Fibroblast of lung (primary cell): ENCODE measurements around the gene SEMA7A. TPM values are rescaled to one million over a fixed set of nuclear protein-coding genes. Genes with fewer than 3 reads are reported as not detected.
A peak's percentile ranks its signal among the peaks of the same experiment; 100 is the strongest.

Experiments
- DNase-seq, 2 donors: peaks; one replicate each; pipeline versions ENCODE4 v3.0.0 to v3.0.0-alpha.2; 2010; ENCODE audit warnings: low read depth in 2 of 2
- H2AFZ ChIP-seq: 2 replicates; pipeline ENCODE4 v1.5.1; 2012; ENCODE audit warnings: low read length, control low read depth, inconsistent platforms
- H3K27ac ChIP-seq: 2 replicates; pipeline ENCODE4 v1.5.1; 2011; ENCODE audit warnings: low read length, control low read depth; ENCODE audit not compliant: insufficient read depth
- H3K27me3 ChIP-seq: 2 replicates; pipeline ENCODE4 v1.5.1; 2011; ENCODE audit warnings: mild to moderate bottlenecking, low read length; ENCODE audit not compliant: control insufficient read depth, insufficient read depth
- H3K36me3 ChIP-seq: 2 replicates; pipeline ENCODE4 v1.5.1; 2011; ENCODE audit warnings: low read length; ENCODE audit not compliant: control insufficient read depth, insufficient read depth
- H3K4me1 ChIP-seq: 2 replicates; pipeline ENCODE4 v1.5.1; 2011; ENCODE audit warnings: low read length; ENCODE audit not compliant: control insufficient read depth, insufficient read depth; ENCODE audit errors: extremely low read depth
- H3K4me2 ChIP-seq: 2 replicates; pipeline ENCODE4 v1.5.1; 2011; ENCODE audit warnings: low read length, control low read depth; ENCODE audit not compliant: insufficient read depth; ENCODE audit errors: extremely low read depth
- H3K4me3 ChIP-seq, 4 experiments: fragments of 200-600 bp in 1 of 4; sonication (generic) in 1 of 4; replicated peaks in 1 of 4; 2 replicates each; pipeline ENCODE4 v1.5.1; 2011 to 2016; ENCODE audit warnings: low read length in 4 of 4, low read depth in 3 of 4, mild to moderate bottlenecking in 3 of 4, control low read depth in 2 of 4, inconsistent platforms in 1 of 4, mixed read lengths in 1 of 4; ENCODE audit not compliant: insufficient read depth in 1 of 4; ENCODE audit errors: control extremely low read depth in 1 of 4
- H3K79me2 ChIP-seq: 2 replicates; pipeline ENCODE4 v1.5.1; 2012; ENCODE audit warnings: mild to moderate bottlenecking, low read length, inconsistent platforms; ENCODE audit not compliant: control insufficient read depth, insufficient read depth
- H3K9ac ChIP-seq: 2 replicates; pipeline ENCODE4 v1.5.1; 2011; ENCODE audit warnings: mild to moderate bottlenecking, low read length, control low read depth; ENCODE audit not compliant: insufficient read depth
- H3K9me3 ChIP-seq: 2 replicates; pipeline ENCODE4 v1.5.1; 2012; ENCODE audit warnings: low read depth, low read length; ENCODE audit not compliant: control insufficient read depth, insufficient read depth
- H4K20me1 ChIP-seq: 2 replicates; pipeline ENCODE4 v1.5.1; 2011; ENCODE audit warnings: low read length; ENCODE audit not compliant: control insufficient read depth, insufficient read depth; ENCODE audit errors: extremely low read depth
- EZH2 ChIP-seq: IDR thresholded peaks from 2 replicates; pipeline ENCODE4 v1.5.1; 2012; ENCODE audit warnings: low read length, control low read depth, mild to moderate bottlenecking; ENCODE audit errors: missing control alignments
- polyA plus RNA-seq, 2 donors: library from polyadenylated mRNA; depleted of rRNA in 1 of 2; stranded (reverse) in 1 of 2; unstranded in 1 of 2; fragments of >200 nt; gene quantifications; 2 replicates each; pipeline ENCODE4 v1.2.1, GENCODE V29; 2011 to 2012; ENCODE audit warnings: missing spikeins in 1 of 2
- total RNA-seq: library from RNA; depleted of rRNA; stranded (reverse); fragments of >200 nt; gene quantifications from 2 replicates; pipeline ENCODE4 v1.2.1, GENCODE V29; 2014
- TF ChIP-seq, protein P1 (sequence below), 2 donors: IDR thresholded peaks in 1 of 2; conservative IDR thresholded peaks in 1 of 2; 1 replicate in 1 of 2; 2 replicates in 1 of 2; pipeline ENCODE4 v1.5.1; 2011 to 2012; ENCODE audit warnings: low read length in 2 of 2, control low read depth in 1 of 2, inconsistent platforms in 1 of 2, low read depth in 1 of 2, mild to moderate bottlenecking in 1 of 2

Gene SEMA7A
- total and polyA plus RNA-seq, 2 donors (not counting 1 experiment from before 2014, with no cell fraction given), result 5.6 to 12.5 TPM

DNA sequence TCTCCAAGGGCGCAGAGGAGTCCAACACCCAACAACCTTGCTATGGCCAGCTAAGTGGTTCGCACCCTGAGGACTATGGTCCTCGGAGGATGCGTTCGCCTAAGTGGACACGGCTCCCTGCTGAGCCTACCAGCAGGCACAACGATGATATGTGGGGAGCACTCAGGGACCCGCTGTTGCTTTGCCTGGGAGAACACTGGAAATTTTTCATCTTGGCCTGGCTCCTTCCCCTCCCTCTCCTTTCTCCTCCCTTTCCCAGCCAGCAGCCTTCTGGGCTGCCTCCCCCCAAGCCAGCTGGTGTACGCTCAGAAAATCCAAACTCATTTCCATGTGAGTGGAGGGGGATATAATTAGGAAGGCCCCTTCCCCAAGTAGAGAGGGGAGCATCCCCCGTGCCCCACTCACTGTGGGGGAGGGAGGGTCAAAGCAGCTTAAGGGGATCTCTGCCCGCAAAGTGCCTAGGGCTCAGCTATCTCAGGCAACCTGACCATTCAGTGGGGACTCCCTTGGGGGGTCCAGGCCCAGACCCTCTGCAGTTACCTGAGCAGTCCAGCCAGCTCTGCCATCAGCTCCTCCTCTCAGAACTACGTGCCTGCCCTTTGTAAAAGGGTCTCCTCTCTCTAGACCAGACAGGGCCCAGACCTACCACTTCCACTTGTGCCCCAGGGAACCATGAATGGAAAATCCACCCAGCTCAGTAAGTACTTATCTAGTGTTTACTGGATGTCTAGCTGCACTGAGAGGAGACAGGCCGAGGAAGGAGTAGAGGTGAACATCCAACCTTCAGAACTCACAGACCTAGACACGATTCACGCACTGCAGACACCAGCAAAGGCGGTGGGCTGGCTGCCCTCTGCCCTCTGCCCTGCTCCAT lies 742 bp upstream of the SEMA7A start:
- TF ChIP-seq, protein P1, sequence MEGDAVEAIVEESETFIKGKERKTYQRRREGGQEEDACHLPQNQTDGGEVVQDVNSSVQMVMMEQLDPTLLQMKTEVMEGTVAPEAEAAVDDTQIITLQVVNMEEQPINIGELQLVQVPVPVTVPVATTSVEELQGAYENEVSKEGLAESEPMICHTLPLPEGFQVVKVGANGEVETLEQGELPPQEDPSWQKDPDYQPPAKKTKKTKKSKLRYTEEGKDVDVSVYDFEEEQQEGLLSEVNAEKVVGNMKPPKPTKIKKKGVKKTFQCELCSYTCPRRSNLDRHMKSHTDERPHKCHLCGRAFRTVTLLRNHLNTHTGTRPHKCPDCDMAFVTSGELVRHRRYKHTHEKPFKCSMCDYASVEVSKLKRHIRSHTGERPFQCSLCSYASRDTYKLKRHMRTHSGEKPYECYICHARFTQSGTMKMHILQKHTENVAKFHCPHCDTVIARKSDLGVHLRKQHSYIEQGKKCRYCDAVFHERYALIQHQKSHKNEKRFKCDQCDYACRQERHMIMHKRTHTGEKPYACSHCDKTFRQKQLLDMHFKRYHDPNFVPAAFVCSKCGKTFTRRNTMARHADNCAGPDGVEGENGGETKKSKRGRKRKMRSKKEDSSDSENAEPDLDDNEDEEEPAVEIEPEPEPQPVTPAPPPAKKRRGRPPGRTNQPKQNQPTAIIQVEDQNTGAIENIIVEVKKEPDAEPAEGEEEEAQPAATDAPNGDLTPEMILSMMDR (conservative IDR thresholded peaks at IDR 0.05 in 1 of 2, IDR thresholded peaks at IDR 0.05 in 1 of 2; ENCODE audit: low read depth in 1 of 2, low read length in 2 of 2), result no peak
- no peak for TF ChIP-seq EZH2
- Histone ChIP-seq H2AFZ (peak overlapping the region; percentile 82), H4K20me1 (no peaks in the 10 kb centered on the region), H3K4me1 (peaks cover 19% of the 10 kb centered on the region), H3K4me2 (peak overlapping the region; percentile 83), H3K9me3 (no peaks in the 10 kb centered on the region), H3K79me2 (peaks cover 39% of the 10 kb centered on the region), H3K36me3 (no peaks in the 10 kb centered on the region), H3K4me3 (peak overlapping the region; percentile 36 to 83 (median 47)), H3K9ac (peak overlapping the region; percentile 13), H3K27me3 (no peaks in the 10 kb centered on the region), H3K27ac (peak overlapping the region; percentile 31)
- DNase-seq, result peak in 1 of 2 donors; percentile 35

DNA sequence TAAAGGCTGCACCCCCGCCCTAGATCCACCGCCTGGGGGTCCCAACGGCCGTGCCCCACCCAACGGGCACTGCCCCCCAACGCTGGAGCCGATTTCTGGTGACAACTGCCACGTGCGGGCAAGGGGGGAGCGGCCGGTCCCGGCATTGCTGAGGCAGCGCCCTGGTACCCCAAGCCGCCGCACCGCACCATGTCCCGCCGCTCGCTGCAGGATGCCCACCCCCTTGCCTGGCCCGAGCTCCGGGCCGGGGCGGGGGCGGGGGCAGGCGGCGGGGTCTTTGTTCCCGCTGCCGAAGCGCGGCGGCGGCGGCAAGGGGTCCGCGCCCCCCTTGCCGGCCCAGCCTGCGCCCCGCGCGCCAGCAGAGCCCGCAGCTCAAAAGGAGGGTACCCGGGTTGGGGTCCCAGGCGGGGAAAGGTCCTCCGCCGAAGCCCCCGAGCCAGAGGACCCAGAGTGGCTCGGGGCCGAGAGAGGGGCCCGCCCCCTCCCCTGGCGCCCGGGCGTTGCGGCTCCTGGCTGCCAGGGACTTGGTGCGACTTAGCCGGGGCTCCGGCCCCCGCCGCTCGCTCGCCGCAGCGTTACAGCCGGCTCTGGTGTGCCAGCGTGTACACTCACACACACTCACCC lies 678 bp downstream of the SEMA7A start:
- H3K4me1 ChIP-seq, result peaks cover 21% of the 10 kb centered on the region
- H3K79me2 ChIP-seq, result peaks cover 53% of the 10 kb centered on the region
- peak overlapping the region; percentile 51 for H3K27ac ChIP-seq
- no peaks in the 10 kb centered on the region for H3K27me3 ChIP-seq
- peak overlapping the region; percentile 52 for H2AFZ ChIP-seq
- no peaks in the 10 kb centered on the region for H3K9me3 ChIP-seq
- DNase-seq, result no peak
- peak overlapping the region; percentile 77 for H3K4me2 ChIP-seq
- H3K4me3 ChIP-seq, result peak overlapping the region; percentile 49 to 83 (median 76)
- peak overlapping the region; percentile 65 for H3K9ac ChIP-seq
- no peaks in the 10 kb centered on the region for H4K20me1 ChIP-seq
- TF ChIP-seq EZH2, result no peak
- TF ChIP-seq, protein P1 (conservative IDR thresholded peaks at IDR 0.05 in 1 of 2, IDR thresholded peaks at IDR 0.05 in 1 of 2; ENCODE audit: low read depth in 1 of 2, low read length in 2 of 2), result no peak
- H3K36me3 ChIP-seq, result no peaks in the 10 kb centered on the region

DNA sequence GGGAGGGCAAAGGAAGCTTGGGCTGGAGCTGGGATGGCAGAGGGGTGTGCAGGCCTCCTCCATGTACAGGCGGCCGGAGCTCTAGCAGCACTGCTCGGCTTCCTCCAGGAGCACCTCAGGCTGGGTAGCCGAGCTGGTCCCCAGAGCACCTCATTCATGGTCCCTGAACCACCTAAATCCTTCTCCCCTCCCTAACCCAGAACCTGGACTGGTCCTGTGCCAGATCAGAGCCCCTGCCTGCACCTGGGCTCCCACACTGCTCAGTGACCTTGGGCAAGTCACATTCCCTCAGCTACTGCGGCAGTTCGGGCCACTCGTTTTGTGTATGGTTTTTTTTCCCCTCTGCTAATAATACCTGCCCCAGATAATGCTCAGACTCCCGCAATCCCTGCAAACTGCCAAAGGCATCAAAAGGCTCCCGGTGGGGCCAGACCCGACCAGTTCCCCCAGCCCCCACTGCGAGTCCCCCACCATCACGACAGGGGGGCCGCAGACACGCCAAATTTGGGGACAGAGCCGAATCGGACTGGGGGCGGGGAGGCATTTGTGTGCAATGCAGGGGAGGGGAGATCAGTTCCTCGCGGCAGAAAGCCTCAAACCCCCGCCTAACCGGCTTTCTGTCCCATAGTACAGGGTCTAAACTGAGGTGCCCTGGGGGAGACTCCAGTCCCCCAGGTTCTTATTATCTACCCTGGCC lies 1.3 kb downstream of the SEMA7A start:
- no peaks in the 10 kb centered on the region for H3K36me3 ChIP-seq
- H3K79me2 ChIP-seq, result peaks cover 60% of the 10 kb centered on the region
- H3K4me3 ChIP-seq, result peak overlapping the region; percentile 49 to 83 (median 58)
- H3K9ac ChIP-seq, result peak overlapping the region; percentile 7
- H3K27ac ChIP-seq, result no peak overlapping the region
- H4K20me1 ChIP-seq, result no peaks in the 10 kb centered on the region
- TF ChIP-seq, protein P1 (conservative IDR thresholded peaks at IDR 0.05 in 1 of 2, IDR thresholded peaks at IDR 0.05 in 1 of 2; ENCODE audit: low read depth in 1 of 2, low read length in 2 of 2), result no peak
- no peak for TF ChIP-seq EZH2
- peak overlapping the region; percentile 85 for H3K4me2 ChIP-seq
- no peaks in the 10 kb centered on the region for H3K9me3 ChIP-seq
- peaks cover 21% of the 10 kb centered on the region for H3K4me1 ChIP-seq
- H3K27me3 ChIP-seq, result no peaks in the 10 kb centered on the region
- no peak for DNase-seq
- H2AFZ ChIP-seq, result no peak overlapping the region
